IMR-90 (cell line): ENCODE measurements around the gene HNRNPC. TPM values are rescaled to one million over a fixed set of nuclear protein-coding genes. Genes with fewer than 3 reads are reported as not detected.

Experiments used
- ATAC-seq: fragments of 200-7000 bp; cut with Tn5 transposase; 2 replicates; pipeline ENCODE4 v1.9.1; 2020; ENCODE audit warnings: low read depth, mild to moderate bottlenecking, moderate library complexity
- BruUV-seq: library from RNA; stranded (reverse); fragments of 400-500 nt; replicated peaks from 2 replicates; lab custom pipeline; 2021; lab: Mats Ljungman, UMichigan
- CTCF ChIA-PET: fragments of 300-600 bp; formaldehyde crosslinking; extraction: SDS; loops from one replicate; lab custom pipeline; 2021; ENCODE audit warnings: antibody characterized with exemption; lab: Yijun Ruan, JAX
- POLR2A ChIA-PET: fragments of 300-600 bp; sonication (Branson Sonifier 250); formaldehyde crosslinking; loops from one replicate; lab custom pipeline; 2022; ENCODE audit warnings: antibody characterized with exemption; ENCODE audit not compliant: unreplicated experiment; lab: Charles Lee
- DNase-seq: peaks from one replicate; pipeline ENCODE4 v3.0.0; 2013
- H2AFZ ChIP-seq: replicated peaks from 2 replicates; pipeline ENCODE3; 2013; ENCODE audit warnings: low read length, mild to moderate bottlenecking; ENCODE audit not compliant: poor library complexity
- H2AK5ac ChIP-seq: 2 replicates; pipeline ENCODE4 v1.6.1; 2013; ENCODE audit warnings: low read depth, low read length, inconsistent platforms
- H2AK9ac ChIP-seq: replicated peaks from 2 replicates; pipeline ENCODE3; 2013; ENCODE audit warnings: mild to moderate bottlenecking, low read depth, low read length, moderate library complexity; ENCODE audit not compliant: poor library complexity
- H2BK120ac ChIP-seq: 2 replicates; pipeline ENCODE4 v1.6.1; 2013; ENCODE audit warnings: low read depth, low read length, inconsistent platforms
- H2BK15ac ChIP-seq: 3 replicates; pipeline ENCODE4 v1.6.1; 2013; ENCODE audit warnings: low read depth, low read length, inconsistent platforms
- H2BK20ac ChIP-seq: 2 replicates; pipeline ENCODE4 v1.6.1; 2013; ENCODE audit warnings: low read depth, mild to moderate bottlenecking, inconsistent platforms, low read length, moderate library complexity
- H2BK5ac ChIP-seq: 2 replicates; pipeline ENCODE4 v1.6.1; 2013; ENCODE audit warnings: mild to moderate bottlenecking, low read depth, low read length, inconsistent platforms; ENCODE audit not compliant: poor library complexity, severe bottlenecking
- H3K14ac ChIP-seq: replicated peaks from 2 replicates; pipeline ENCODE4 v1.6.1; 2013; ENCODE audit warnings: low read depth, low read length, inconsistent platforms
- H3K18ac ChIP-seq: 2 replicates; pipeline ENCODE4 v1.6.1; 2013; ENCODE audit warnings: low read depth, low read length, control low read depth
- H3K23ac ChIP-seq: 2 replicates; pipeline ENCODE4 v1.6.1; 2013; ENCODE audit warnings: low read depth, low read length, inconsistent platforms
- H3K27ac ChIP-seq: 2 replicates; pipeline ENCODE4 v1.5.1; 2013; ENCODE audit warnings: mild to moderate bottlenecking, control low read depth, low read length; ENCODE audit not compliant: insufficient read depth
- H3K27me3 ChIP-seq: 2 replicates; pipeline ENCODE4 v1.6.1; 2013; ENCODE audit warnings: low read length; ENCODE audit not compliant: control insufficient read depth, insufficient read depth
- H3K36me3 ChIP-seq: 2 replicates; pipeline ENCODE4 v1.6.1; 2013; ENCODE audit warnings: low read length, mixed read lengths; ENCODE audit not compliant: control insufficient read depth, insufficient read depth
- H3K4ac ChIP-seq: 2 replicates; pipeline ENCODE4 v1.6.1; 2013; ENCODE audit warnings: low read depth, low read length, inconsistent platforms
- H3K4me1 ChIP-seq: 2 replicates; pipeline ENCODE4 v1.6.1; 2013; ENCODE audit warnings: low read length, mixed read lengths; ENCODE audit not compliant: control insufficient read depth, insufficient read depth
- H3K4me2 ChIP-seq: 2 replicates; pipeline ENCODE4 v1.6.1; 2013; ENCODE audit warnings: low read depth, mild to moderate bottlenecking, control low read depth, low read length, moderate library complexity
- H3K4me3 ChIP-seq: 2 replicates; pipeline ENCODE4 v1.5.1; 2013; ENCODE audit warnings: low read depth, mild to moderate bottlenecking, control low read depth, low read length, moderate library complexity; ENCODE audit not compliant: insufficient read depth
- H3K56ac ChIP-seq: 2 replicates; pipeline ENCODE4 v1.6.1; 2013; ENCODE audit warnings: low read length, inconsistent platforms; ENCODE audit not compliant: insufficient read depth; ENCODE audit errors: extremely low read depth
- H3K79me1 ChIP-seq, 2 experiments: 2 replicates each; pipeline ENCODE4 v1.6.1; 2013; ENCODE audit warnings: low read length in 2 of 2, inconsistent platforms in 1 of 2, low read depth in 1 of 2
- H3K9ac ChIP-seq: 2 replicates; pipeline ENCODE4 v1.6.1; 2013; ENCODE audit warnings: low read depth, low read length, control low read depth
- H3K9me1 ChIP-seq: 2 replicates; pipeline ENCODE4 v1.6.1; 2013; ENCODE audit warnings: low read length, inconsistent platforms; ENCODE audit not compliant: insufficient read depth
- H3K9me3 ChIP-seq: 2 replicates; pipeline ENCODE4 v1.6.1; 2013; ENCODE audit warnings: low read length; ENCODE audit not compliant: control insufficient read depth, insufficient read depth
- H4K20me1 ChIP-seq: 2 replicates; pipeline ENCODE4 v1.6.1; 2013; ENCODE audit warnings: low read length, inconsistent platforms; ENCODE audit not compliant: insufficient read depth
- H4K5ac ChIP-seq: 2 replicates; pipeline ENCODE4 v1.6.1; 2013; ENCODE audit warnings: mild to moderate bottlenecking, low read depth, low read length, control low read depth
- H4K8ac ChIP-seq, 2 experiments: 2 replicates each; pipeline ENCODE4 v1.6.1; 2013; ENCODE audit warnings: low read depth in 2 of 2, low read length in 2 of 2, control low read depth in 1 of 2, inconsistent platforms in 1 of 2
- H4K91ac ChIP-seq: 2 replicates; pipeline ENCODE4 v1.6.1; 2013; ENCODE audit warnings: low read depth, low read length, inconsistent platforms; ENCODE audit not compliant: insufficient read depth
- BHLHE40 ChIP-seq: fragments of 150-350 bp; IDR thresholded peaks from 2 replicates; pipeline ENCODE4 v1.6.1; 2016; ENCODE audit warnings: mild to moderate bottlenecking, low read depth, low read length
- CEBPB ChIP-seq: IDR thresholded peaks from 2 replicates; pipeline ENCODE4 v1.6.1; 2012; ENCODE audit warnings: low read depth, low read length, improper control_type of control experiment
- CHD1 ChIP-seq: IDR thresholded peaks from 2 replicates; pipeline ENCODE4 v1.6.1; 2012; ENCODE audit warnings: low read depth, low read length, improper control_type of control experiment
- CTCF ChIP-seq: conservative IDR thresholded peaks from 2 replicates; pipeline ENCODE4 v1.5.1; 2012; ENCODE audit warnings: mild to moderate bottlenecking, low read depth, low read length, improper control_type of control experiment
- FOS ChIP-seq: fragments of 150-350 bp; IDR thresholded peaks from 2 replicates; pipeline ENCODE4 v1.6.1; 2016; ENCODE audit warnings: low read depth, low read length
- MAFK ChIP-seq: IDR thresholded peaks from 2 replicates; pipeline ENCODE4 v1.6.1; 2012; ENCODE audit warnings: low read depth, low read length, improper control_type of control experiment
- MAZ ChIP-seq: IDR thresholded peaks from 2 replicates; pipeline ENCODE4 v1.6.1; 2012; ENCODE audit warnings: low read depth, mild to moderate bottlenecking, low read length, improper control_type of control experiment, moderate library complexity, borderline replicate concordance
- MXI1 ChIP-seq: IDR thresholded peaks from 2 replicates; pipeline ENCODE4 v1.6.1; 2012; ENCODE audit warnings: low read depth, mild to moderate bottlenecking, low read length, moderate library complexity, borderline replicate concordance
- NFE2L2 ChIP-seq: fragments of 150-350 bp; IDR thresholded peaks from 2 replicates; pipeline ENCODE4 v1.6.1; 2016; ENCODE audit warnings: low read depth, mild to moderate bottlenecking, low read length
- POLR2A ChIP-seq: IDR thresholded peaks from 2 replicates; pipeline ENCODE4 v1.6.1; 2012; ENCODE audit warnings: mild to moderate bottlenecking, low read depth, low read length
- RAD21 ChIP-seq: IDR thresholded peaks from 2 replicates; pipeline ENCODE4 v1.6.1; 2012; ENCODE audit warnings: low read length, improper control_type of control experiment
- RCOR1 ChIP-seq: IDR thresholded peaks from 2 replicates; pipeline ENCODE4 v1.6.1; 2012; ENCODE audit warnings: mild to moderate bottlenecking, low read length, improper control_type of control experiment; ENCODE audit not compliant: insufficient replicate concordance
- RFX5 ChIP-seq: IDR thresholded peaks from 2 replicates; pipeline ENCODE4 v1.8.0; 2012; ENCODE audit warnings: low read depth, mild to moderate bottlenecking, low read length, moderate library complexity
- SMC3 ChIP-seq: fragments of 150-350 bp; IDR thresholded peaks from 2 replicates; pipeline ENCODE4 v1.6.1; 2016; ENCODE audit warnings: low read depth, mild to moderate bottlenecking, antibody characterized with exemption, low read length, moderate library complexity
- USF2 ChIP-seq: fragments of 150-350 bp; IDR thresholded peaks from 2 replicates; pipeline ENCODE4 v1.6.1; 2017; ENCODE audit warnings: mild to moderate bottlenecking, antibody characterized with exemption, low read length, low read depth
- WGBS, 2 experiments: methylation state at CpG; one replicate each; pipeline versions ENCODE4 v1.1.5 to v1.1.7; 2013; ENCODE audit warnings: missing lambda C conversion rate in 2 of 2; ENCODE audit not compliant: insufficient read length in 1 of 2; ENCODE audit errors: extremely low coverage in 2 of 2; 5-methylcytosine and 5-hydroxymethylcytosine counted together
- dilution Hi-C: fragments of 300-500 bp; cut with HindIII; formaldehyde crosslinking; loops from one replicate; pipeline ENCODE4 v1.14.3; 2018; ENCODE audit warnings: low sequenced_read_pairs; ENCODE audit not compliant: unreplicated experiment
- in situ Hi-C: fragments of 300-500 bp; cut with MboI; formaldehyde crosslinking; loops from 3 replicates; pipeline ENCODE4 v1.14.3; 2019; ENCODE audit warnings: low sequenced_read_pairs, inconsistent platforms, mixed read lengths
- intact Hi-C: fragments of 100-400 bp; cut with micrococcal nuclease; formaldehyde crosslinking; loops from 2 replicates; pipeline ENCODE4 v1.10.0; 2022
- polyA plus RNA-seq, 3 experiments: library from polyadenylated mRNA; depleted of rRNA; stranded (reverse); fragments of >200 nt; gene quantifications; 2 replicates each; pipeline ENCODE4 v1.2.3, GENCODE V29; 2012; ENCODE audit warnings: low replicate concordance in 1 of 3
- total RNA-seq: library from RNA; depleted of rRNA; stranded (reverse); fragments of >200 nt; gene quantifications from 2 replicates; pipeline ENCODE4 v1.2.3, GENCODE V29; 2012
- TF ChIP-seq, protein P1 (sequence below): fragments of 150-350 bp; IDR thresholded peaks from 2 replicates; pipeline ENCODE4 v1.6.1; 2016; ENCODE audit warnings: low read depth, mild to moderate bottlenecking, low read length, moderate library complexity, borderline replicate concordance

The HNRNPC gene
- total and polyA plus RNA-seq, 2 of the 4 experiments (the other 2 are of a cell fraction) = 308 to 615 TPM

DNA sequence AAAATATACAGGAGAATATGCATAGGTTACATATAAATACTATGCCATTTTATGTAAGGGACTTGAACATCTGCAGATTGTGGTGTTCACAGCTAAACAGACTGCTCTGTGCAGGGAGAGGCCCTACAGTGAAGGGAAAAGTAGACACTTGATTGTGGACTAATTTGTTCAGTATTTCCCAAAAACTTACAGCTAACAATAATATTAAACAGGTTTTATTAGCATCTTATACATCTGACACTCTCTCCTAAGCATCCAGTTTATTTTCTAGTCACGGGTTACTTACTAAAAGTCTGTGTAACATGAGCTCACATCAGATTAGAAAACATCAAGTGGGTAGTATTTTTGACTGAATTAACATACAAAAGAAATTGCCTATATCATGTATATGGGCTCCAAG lies 60.1 kb downstream of the HNRNPC start:
- no peak overlapping the region for H3K18ac ChIP-seq
- H3K79me1 ChIP-seq = peaks cover 14 to 48% of the 10 kb centered on the region in 2 experiments
- H2AK9ac ChIP-seq = no peak overlapping the region
- H4K91ac ChIP-seq = no peak overlapping the region
- H3K23ac ChIP-seq = no peak overlapping the region
- H3K9ac ChIP-seq = no peak overlapping the region
- H3K4me2 ChIP-seq = no peak overlapping the region
- dilution Hi-C loops (no loop called here), intact Hi-C loops (no loop called here), in situ Hi-C loops (no loop called here)
- no peak overlapping the region for H2AFZ ChIP-seq
- H3K4me1 ChIP-seq = 0 out of 2 replicates have a peak, but pooled peaks cover 2% of the 10 kb centered on the region
- no peak overlapping the region for H3K56ac ChIP-seq
- H3K9me3 ChIP-seq = no peaks in the 10 kb centered on the region
- no peak overlapping the region for H2BK120ac ChIP-seq
- H4K20me1 ChIP-seq = peaks cover 31% of the 10 kb centered on the region
- no peak overlapping the region for H2BK5ac ChIP-seq
- no peak for ATAC-seq
- ChIA-PET POLR2A (no interaction called here), CTCF (no interaction called here)
- WGBS, 2 experiments = no CpG with 5 or more reads among the region's 1 CpG
- no TSS peak for BruUV-seq
- TF ChIP-seq MAFK = no peak
- no peak for TF ChIP-seq FOS
- TF ChIP-seq CHD1 = no peak
- no peak for TF ChIP-seq SMC3
- no peak for TF ChIP-seq BHLHE40
- TF ChIP-seq MXI1 = no peak
- TF ChIP-seq RAD21 = no peak
- no peak for TF ChIP-seq RCOR1
- TF ChIP-seq, protein P1, sequence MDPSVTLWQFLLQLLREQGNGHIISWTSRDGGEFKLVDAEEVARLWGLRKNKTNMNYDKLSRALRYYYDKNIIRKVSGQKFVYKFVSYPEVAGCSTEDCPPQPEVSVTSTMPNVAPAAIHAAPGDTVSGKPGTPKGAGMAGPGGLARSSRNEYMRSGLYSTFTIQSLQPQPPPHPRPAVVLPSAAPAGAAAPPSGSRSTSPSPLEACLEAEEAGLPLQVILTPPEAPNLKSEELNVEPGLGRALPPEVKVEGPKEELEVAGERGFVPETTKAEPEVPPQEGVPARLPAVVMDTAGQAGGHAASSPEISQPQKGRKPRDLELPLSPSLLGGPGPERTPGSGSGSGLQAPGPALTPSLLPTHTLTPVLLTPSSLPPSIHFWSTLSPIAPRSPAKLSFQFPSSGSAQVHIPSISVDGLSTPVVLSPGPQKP = no peak
- no peak for TF ChIP-seq CTCF
- TF ChIP-seq POLR2A = no peak
- no peak for TF ChIP-seq CEBPB
- TF ChIP-seq NFE2L2 = no peak
- no peak for TF ChIP-seq USF2
- no peak for TF ChIP-seq RFX5
- TF ChIP-seq MAZ = no peak
- no peak overlapping the region for H3K4me3 ChIP-seq
- H2BK20ac ChIP-seq = no peak overlapping the region
- H2AK5ac ChIP-seq = no peak overlapping the region
- no peak overlapping the region for H4K8ac ChIP-seq
- no peak overlapping the region for H3K4ac ChIP-seq
- H3K14ac ChIP-seq = no peak overlapping the region
- no peak overlapping the region for H4K5ac ChIP-seq
- no peaks in the 10 kb centered on the region for H3K27me3 ChIP-seq
- peaks cover 44% of the 10 kb centered on the region for H3K36me3 ChIP-seq
- H3K9me1 ChIP-seq = peaks cover 2% of the 10 kb centered on the region
- no peak overlapping the region for H2BK15ac ChIP-seq
- no peak overlapping the region for H3K27ac ChIP-seq
- no peak for DNase-seq
